ENCODE data around the gene GRSF1.

Gene GRSF1

DNA sequence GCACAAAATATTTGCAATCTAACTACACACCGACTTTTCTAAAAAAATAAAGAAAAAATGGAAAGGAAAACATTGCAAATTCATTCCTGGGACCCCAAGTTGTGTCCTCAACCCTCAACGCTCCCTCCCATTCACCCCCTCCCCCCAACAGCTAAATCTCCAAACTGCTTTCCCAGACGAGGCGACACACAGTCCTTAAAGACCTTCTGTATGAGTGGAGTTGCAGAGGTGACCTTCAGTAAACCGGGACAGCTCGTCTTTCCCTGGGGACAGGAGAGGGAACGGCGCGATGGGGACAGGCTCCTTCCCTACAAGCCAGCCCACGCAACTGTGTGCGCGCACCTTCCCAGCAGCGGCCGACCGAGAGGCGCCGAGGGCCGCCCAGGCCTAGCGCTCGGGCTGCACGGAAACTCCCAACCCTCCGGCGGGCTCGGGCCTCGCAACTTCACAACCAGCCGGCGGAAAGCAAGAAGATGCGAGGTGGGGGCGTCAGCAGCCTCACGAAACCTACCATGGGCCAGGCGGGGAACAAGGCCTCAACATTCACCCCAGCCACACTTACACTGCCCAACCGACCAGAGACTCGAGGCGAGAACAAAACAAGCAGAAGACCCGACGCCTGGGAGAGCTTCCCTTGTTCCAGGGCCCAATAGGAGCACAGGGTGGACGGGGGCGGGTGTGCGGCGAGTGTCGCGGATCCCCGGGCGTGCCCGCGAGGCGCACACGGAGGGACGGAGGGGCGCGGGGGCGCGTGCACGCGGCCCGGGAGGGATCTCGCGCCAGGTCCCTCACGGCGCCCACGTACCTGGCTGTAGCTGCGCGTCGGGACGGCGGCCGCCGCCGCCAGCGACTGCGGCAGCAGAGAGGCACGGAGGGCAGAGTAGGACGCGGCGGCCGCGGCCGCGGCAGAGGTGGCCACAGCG, 763 bp downstream of the GRSF1 start (continued):
- TF ChIP-seq ZNF324 (tag by site-specific recombination; IDR thresholded peaks at IDR 0.05) (no peak), ZNF677 (tag by site-specific recombination; IDR thresholded peaks at IDR 0.05) (no peak), WT1 (tag by site-specific recombination; IDR thresholded peaks at IDR 0.05) (no peak), ZNF558 (tag by site-specific recombination; IDR thresholded peaks at IDR 0.05) (no peak), ZNF560 (tag by site-specific recombination; IDR thresholded peaks at IDR 0.05; ENCODE audit: borderline replicate concordance) (no peak), ZNF423 (tag by site-specific recombination; IDR thresholded peaks at IDR 0.05) (no peak), ZFHX2 (tag by site-specific recombination; conservative IDR thresholded peaks at IDR 0.05) (peak; percentile 64), ZNF473 (tag by site-specific recombination; IDR thresholded peaks at IDR 0.05) (no peak), ZNF184 (tag by site-specific recombination; IDR thresholded peaks at IDR 0.05) (no peak), ZNF221 (tag by site-specific recombination; IDR thresholded peaks at IDR 0.05; ENCODE audit: borderline replicate concordance) (no peak), ZBTB8A (tag by site-specific recombination; IDR thresholded peaks at IDR 0.05) (0 out of 2 replicates have a peak, but pooled peaks have one; percentile 24), ZNF335 (tag by site-specific recombination; conservative IDR thresholded peaks at IDR 0.05) (peak; percentile 45), HOXD13 (CRISPR knock-in tag; IDR thresholded peaks at IDR 0.05; ENCODE audit: borderline replicate concordance) (no peak), ZNF555 (tag by site-specific recombination; conservative IDR thresholded peaks at IDR 0.05) (no peak), ZNF24 (tag by site-specific recombination; IDR thresholded peaks at IDR 0.05) (no peak), ZNF624 (tag by site-specific recombination; IDR thresholded peaks at IDR 0.05) (no peak), ZNF140 (tag by site-specific recombination; IDR thresholded peaks at IDR 0.05) (no peak), ZBTB21 (tag by site-specific recombination; IDR thresholded peaks at IDR 0.05) (no peak), IKZF3 (tag by site-specific recombination; IDR thresholded peaks at IDR 0.05) (no peak), ZNF561 (tag by site-specific recombination; IDR thresholded peaks at IDR 0.05; ENCODE audit: borderline replicate concordance) (no peak), ZNF585B (tag by site-specific recombination; IDR thresholded peaks at IDR 0.05) (no peak)
- TF ChIP-seq, protein P1, sequence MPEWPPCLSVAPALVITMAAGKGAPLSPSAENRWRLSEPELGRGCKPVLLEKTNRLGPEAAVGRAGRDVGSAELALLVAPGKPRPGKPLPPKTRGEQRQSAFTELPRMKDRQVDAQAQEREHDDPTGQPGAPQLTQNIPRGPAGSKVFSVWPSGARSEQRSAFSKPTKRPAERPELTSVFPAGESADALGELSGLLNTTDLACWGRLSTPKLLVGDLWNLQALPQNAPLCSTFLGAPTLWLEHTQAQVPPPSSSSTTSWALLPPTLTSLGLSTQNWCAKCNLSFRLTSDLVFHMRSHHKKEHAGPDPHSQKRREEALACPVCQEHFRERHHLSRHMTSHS (tag by site-specific recombination; IDR thresholded peaks at IDR 0.05) = no peak
- TF ChIP-seq, protein P2, sequence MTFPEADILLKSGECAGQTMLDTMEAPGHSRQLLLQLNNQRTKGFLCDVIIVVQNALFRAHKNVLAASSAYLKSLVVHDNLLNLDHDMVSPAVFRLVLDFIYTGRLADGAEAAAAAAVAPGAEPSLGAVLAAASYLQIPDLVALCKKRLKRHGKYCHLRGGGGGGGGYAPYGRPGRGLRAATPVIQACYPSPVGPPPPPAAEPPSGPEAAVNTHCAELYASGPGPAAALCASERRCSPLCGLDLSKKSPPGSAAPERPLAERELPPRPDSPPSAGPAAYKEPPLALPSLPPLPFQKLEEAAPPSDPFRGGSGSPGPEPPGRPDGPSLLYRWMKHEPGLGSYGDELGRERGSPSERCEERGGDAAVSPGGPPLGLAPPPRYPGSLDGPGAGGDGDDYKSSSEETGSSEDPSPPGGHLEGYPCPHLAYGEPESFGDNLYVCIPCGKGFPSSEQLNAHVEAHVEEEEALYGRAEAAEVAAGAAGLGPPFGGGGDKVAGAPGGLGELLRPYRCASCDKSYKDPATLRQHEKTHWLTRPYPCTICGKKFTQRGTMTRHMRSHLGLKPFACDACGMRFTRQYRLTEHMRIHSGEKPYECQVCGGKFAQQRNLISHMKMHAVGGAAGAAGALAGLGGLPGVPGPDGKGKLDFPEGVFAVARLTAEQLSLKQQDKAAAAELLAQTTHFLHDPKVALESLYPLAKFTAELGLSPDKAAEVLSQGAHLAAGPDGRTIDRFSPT (tag by site-specific recombination; IDR thresholded peaks at IDR 0.05) = no peak
- TF ChIP-seq, protein P3, sequence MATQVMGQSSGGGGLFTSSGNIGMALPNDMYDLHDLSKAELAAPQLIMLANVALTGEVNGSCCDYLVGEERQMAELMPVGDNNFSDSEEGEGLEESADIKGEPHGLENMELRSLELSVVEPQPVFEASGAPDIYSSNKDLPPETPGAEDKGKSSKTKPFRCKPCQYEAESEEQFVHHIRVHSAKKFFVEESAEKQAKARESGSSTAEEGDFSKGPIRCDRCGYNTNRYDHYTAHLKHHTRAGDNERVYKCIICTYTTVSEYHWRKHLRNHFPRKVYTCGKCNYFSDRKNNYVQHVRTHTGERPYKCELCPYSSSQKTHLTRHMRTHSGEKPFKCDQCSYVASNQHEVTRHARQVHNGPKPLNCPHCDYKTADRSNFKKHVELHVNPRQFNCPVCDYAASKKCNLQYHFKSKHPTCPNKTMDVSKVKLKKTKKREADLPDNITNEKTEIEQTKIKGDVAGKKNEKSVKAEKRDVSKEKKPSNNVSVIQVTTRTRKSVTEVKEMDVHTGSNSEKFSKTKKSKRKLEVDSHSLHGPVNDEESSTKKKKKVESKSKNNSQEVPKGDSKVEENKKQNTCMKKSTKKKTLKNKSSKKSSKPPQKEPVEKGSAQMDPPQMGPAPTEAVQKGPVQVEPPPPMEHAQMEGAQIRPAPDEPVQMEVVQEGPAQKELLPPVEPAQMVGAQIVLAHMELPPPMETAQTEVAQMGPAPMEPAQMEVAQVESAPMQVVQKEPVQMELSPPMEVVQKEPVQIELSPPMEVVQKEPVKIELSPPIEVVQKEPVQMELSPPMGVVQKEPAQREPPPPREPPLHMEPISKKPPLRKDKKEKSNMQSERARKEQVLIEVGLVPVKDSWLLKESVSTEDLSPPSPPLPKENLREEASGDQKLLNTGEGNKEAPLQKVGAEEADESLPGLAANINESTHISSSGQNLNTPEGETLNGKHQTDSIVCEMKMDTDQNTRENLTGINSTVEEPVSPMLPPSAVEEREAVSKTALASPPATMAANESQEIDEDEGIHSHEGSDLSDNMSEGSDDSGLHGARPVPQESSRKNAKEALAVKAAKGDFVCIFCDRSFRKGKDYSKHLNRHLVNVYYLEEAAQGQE (tag by site-specific recombination; IDR thresholded peaks at IDR 0.05) = 0 out of 2 replicates have a peak, but pooled peaks have one; percentile 20
- TF ChIP-seq, protein P4, sequence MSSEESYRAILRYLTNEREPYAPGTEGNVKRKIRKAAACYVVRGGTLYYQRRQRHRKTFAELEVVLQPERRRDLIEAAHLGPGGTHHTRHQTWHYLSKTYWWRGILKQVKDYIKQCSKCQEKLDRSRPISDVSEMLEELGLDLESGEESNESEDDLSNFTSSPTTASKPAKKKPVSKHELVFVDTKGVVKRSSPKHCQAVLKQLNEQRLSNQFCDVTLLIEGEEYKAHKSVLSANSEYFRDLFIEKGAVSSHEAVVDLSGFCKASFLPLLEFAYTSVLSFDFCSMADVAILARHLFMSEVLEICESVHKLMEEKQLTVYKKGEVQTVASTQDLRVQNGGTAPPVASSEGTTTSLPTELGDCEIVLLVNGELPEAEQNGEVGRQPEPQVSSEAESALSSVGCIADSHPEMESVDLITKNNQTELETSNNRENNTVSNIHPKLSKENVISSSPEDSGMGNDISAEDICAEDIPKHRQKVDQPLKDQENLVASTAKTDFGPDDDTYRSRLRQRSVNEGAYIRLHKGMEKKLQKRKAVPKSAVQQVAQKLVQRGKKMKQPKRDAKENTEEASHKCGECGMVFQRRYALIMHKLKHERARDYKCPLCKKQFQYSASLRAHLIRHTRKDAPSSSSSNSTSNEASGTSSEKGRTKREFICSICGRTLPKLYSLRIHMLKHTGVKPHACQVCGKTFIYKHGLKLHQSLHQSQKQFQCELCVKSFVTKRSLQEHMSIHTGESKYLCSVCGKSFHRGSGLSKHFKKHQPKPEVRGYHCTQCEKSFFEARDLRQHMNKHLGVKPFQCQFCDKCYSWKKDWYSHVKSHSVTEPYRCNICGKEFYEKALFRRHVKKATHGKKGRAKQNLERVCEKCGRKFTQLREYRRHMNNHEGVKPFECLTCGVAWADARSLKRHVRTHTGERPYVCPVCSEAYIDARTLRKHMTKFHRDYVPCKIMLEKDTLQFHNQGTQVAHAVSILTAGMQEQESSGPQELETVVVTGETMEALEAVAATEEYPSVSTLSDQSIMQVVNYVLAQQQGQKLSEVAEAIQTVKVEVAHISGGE (tag by site-specific recombination; conservative IDR thresholded peaks at IDR 0.05; ENCODE audit: low read depth) = peak; percentile 10; the same call in 1 of the 2 replicates
- TF ChIP-seq, protein P5, sequence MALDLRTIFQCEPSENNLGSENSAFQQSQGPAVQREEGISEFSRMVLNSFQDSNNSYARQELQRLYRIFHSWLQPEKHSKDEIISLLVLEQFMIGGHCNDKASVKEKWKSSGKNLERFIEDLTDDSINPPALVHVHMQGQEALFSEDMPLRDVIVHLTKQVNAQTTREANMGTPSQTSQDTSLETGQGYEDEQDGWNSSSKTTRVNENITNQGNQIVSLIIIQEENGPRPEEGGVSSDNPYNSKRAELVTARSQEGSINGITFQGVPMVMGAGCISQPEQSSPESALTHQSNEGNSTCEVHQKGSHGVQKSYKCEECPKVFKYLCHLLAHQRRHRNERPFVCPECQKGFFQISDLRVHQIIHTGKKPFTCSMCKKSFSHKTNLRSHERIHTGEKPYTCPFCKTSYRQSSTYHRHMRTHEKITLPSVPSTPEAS (tag by site-specific recombination; IDR thresholded peaks at IDR 0.05) = no peak
